CD4-positive, alpha-beta T cell (primary cell): ENCODE measurements around the gene IFT43. TPM values are rescaled to one million over a fixed set of nuclear protein-coding genes. Genes with fewer than 3 reads are reported as not detected.

Source experiments
- ATAC-seq: fragments of 200-7000 bp; cut with Tn5 transposase; one replicate; pipeline ENCODE4 v1.10.0; 2022; ENCODE audit warnings: mild to moderate bottlenecking; ENCODE audit not compliant: poor library complexity
- CTCF ChIA-PET: fragments of 350-600 bp; sonication (Branson Sonifier 250); formaldehyde crosslinking; loops from one replicate; lab custom pipeline; 2021; ENCODE audit warnings: antibody characterized with exemption, inconsistent platforms; lab: Charles Lee
- POLR2A ChIA-PET: fragments of 350-600 bp; sonication (Branson Sonifier 250); formaldehyde crosslinking; loops from one replicate; lab custom pipeline; 2021; ENCODE audit warnings: antibody characterized with exemption, inconsistent platforms; lab: Charles Lee
- DNase-seq, 14 experiments: peaks; one replicate each; pipeline ENCODE4 v3.0.0-alpha.2; 2013 to 2020; ENCODE audit warnings: mixed read lengths in 2 of 14
- H3K27ac ChIP-seq, 2 donors: one replicate each; pipeline versions ENCODE4 v1.5.1 to v1.7.0; 2013; ENCODE audit warnings: low read length in 2 of 2, low read depth in 1 of 2, mild to moderate bottlenecking in 1 of 2
- H3K27me3 ChIP-seq, 2 experiments: 1 replicate in 1 of 2; 2 replicates in 1 of 2; pipeline versions ENCODE4 v1.6.1 to v1.7.0; 2013; ENCODE audit warnings: low read length in 2 of 2, control low read depth in 1 of 2, mild to moderate bottlenecking in 1 of 2, moderate library complexity in 1 of 2; ENCODE audit not compliant: insufficient read depth in 2 of 2, control insufficient read depth in 1 of 2
- H3K36me3 ChIP-seq: one replicate; pipeline ENCODE4 v1.6.1; 2013; ENCODE audit warnings: low read length, control low read depth; ENCODE audit not compliant: insufficient read depth
- H3K4me1 ChIP-seq: one replicate; pipeline ENCODE4 v1.6.1; 2013; ENCODE audit warnings: low read length, control low read depth; ENCODE audit not compliant: insufficient read depth
- H3K4me3 ChIP-seq: one replicate; pipeline ENCODE4 v1.5.1; 2013; ENCODE audit warnings: mild to moderate bottlenecking, low read length, moderate library complexity
- H3K9me3 ChIP-seq, 2 experiments: 1 replicate in 1 of 2; 2 replicates in 1 of 2; pipeline versions ENCODE4 v1.6.1 to v1.7.0; 2013; ENCODE audit warnings: low read length in 2 of 2, mild to moderate bottlenecking in 2 of 2, control low read depth in 1 of 2, moderate library complexity in 1 of 2; ENCODE audit not compliant: control insufficient read depth in 1 of 2, insufficient read depth in 1 of 2
- H3K27ac Mint-ChIP-seq: one replicate; pipeline ENCODE4 v1.8.0; 2020; ENCODE audit warnings: mixed read lengths
- H3K27me3 Mint-ChIP-seq: one replicate; pipeline ENCODE4 v1.8.0; 2021; ENCODE audit warnings: mixed read lengths
- H3K36me3 Mint-ChIP-seq: one replicate; pipeline ENCODE4 v1.8.0; 2021; ENCODE audit warnings: low read depth, mixed read lengths
- H3K4me1 Mint-ChIP-seq: one replicate; pipeline ENCODE4 v1.8.0; 2021; ENCODE audit warnings: low read depth, mixed read lengths
- H3K4me3 Mint-ChIP-seq: one replicate; pipeline ENCODE4 v1.8.0; 2020; ENCODE audit warnings: mild to moderate bottlenecking, mixed read lengths
- H3K9me3 Mint-ChIP-seq: one replicate; pipeline ENCODE4 v1.8.0; 2020; ENCODE audit warnings: mixed read lengths
- CTCF ChIP-seq: fragments of 200-600 bp; IDR thresholded peaks from one replicate; pipeline ENCODE4 v1.8.0; 2022; ENCODE audit warnings: antibody characterized with exemption, mild to moderate bottlenecking
- intact Hi-C, 2 experiments: fragments of 100-400 bp; cut with DNase I in 1 of 2; cut with micrococcal nuclease in 1 of 2; formaldehyde crosslinking; loops; one replicate each; pipeline versions ENCODE4 v1.15.1 to v1.9.0; 2023 to 2025; cut with DNase I, micrococcal nuclease
- total RNA-seq, 174 experiments: library from RNA in 2 of 174; stranded (reverse) in 2 of 174; gene quantifications; one replicate each; pipeline ENCODE4 v1.2.3 and lab custom pipeline; 2021 to 2026

Gene IFT43
- total RNA-seq, 2 experiments from 2014 or later = 10.0 to 11.1 TPM

- no peaks in the 10 kb centered on the region for H3K4me1 ChIP-seq
- intact Hi-C loops = loop anchor here (1.0 kb wide), 3 partner anchors 301 to 597 kb away; no protein-coding TSS in a partner anchor
- no peaks in the 10 kb centered on the region for H3K36me3 Mint-ChIP-seq
- H3K9me3 ChIP-seq = no peaks in the 10 kb centered on the region
- peak; percentile 86 for TF ChIP-seq CTCF
- H3K27ac ChIP-seq = no peak overlapping the region
- no peaks in the 10 kb centered on the region for H3K36me3 ChIP-seq
- CTCF ChIA-PET = interaction anchor here (0.6 to 2.0 kb wide), 9 partner anchors 107 to 734 kb away, joined by 3 to 16 read pairs (median 6); no protein-coding TSS in a partner anchor
- H3K4me3 ChIP-seq = no peak overlapping the region
- peak; percentile 13 to 74 (median 40) for DNase-seq
- no peaks in the 10 kb centered on the region for H3K4me1 Mint-ChIP-seq
- H3K4me3 Mint-ChIP-seq = no peak overlapping the region
- no peaks in the 10 kb centered on the region for H3K9me3 Mint-ChIP-seq
- no peaks in the 10 kb centered on the region for H3K27me3 Mint-ChIP-seq
- H3K27ac Mint-ChIP-seq = no peak overlapping the region
- POLR2A ChIA-PET = interaction anchor here (1.0 kb wide), 1 partner anchor 68 kb away, joined by 3 read pairs; no protein-coding TSS in a partner anchor
- peak; percentile 51 for ATAC-seq
- no peaks in the 10 kb centered on the region for H3K27me3 ChIP-seq
Observed at GRCh38 chr14:76050797-76051392, 65.3 kb downstream of the IFT43 start.

GRCh38 chr14:76051717-76052465 lies 66.3 kb downstream of the IFT43 start:
- no peak for DNase-seq
- Mint-ChIP-seq H3K27ac (no peak overlapping the region), H3K27me3 (no peaks in the 10 kb centered on the region), H3K4me3 (no peak overlapping the region), H3K4me1 (no peaks in the 10 kb centered on the region), H3K36me3 (no peaks in the 10 kb centered on the region), H3K9me3 (no peaks in the 10 kb centered on the region)
- no peaks in the 10 kb centered on the region for H3K9me3 ChIP-seq
- H3K36me3 ChIP-seq = no peaks in the 10 kb centered on the region
- H3K27ac ChIP-seq = no peak overlapping the region
- no peaks in the 10 kb centered on the region for H3K4me1 ChIP-seq
- intact Hi-C loops = loop anchor here (1.0 kb wide), 2 partner anchors 300 to 595 kb away; no protein-coding TSS in a partner anchor
- no peak overlapping the region for H3K4me3 ChIP-seq
- POLR2A ChIA-PET = no interaction called here
- CTCF ChIA-PET = interaction anchor here (1.4 to 2.0 kb wide), 5 partner anchors 129 to 733 kb away, joined by 5 to 16 read pairs (median 6); no protein-coding TSS in a partner anchor
- no peak for ATAC-seq
- no peaks in the 10 kb centered on the region for H3K27me3 ChIP-seq
- no peak for TF ChIP-seq CTCF

GRCh38 chr14:76053572-76054355 lies 68.2 kb downstream of the IFT43 start:
- no peaks in the 10 kb centered on the region for H3K36me3 ChIP-seq
- no peaks in the 10 kb centered on the region for H3K4me1 ChIP-seq
- H3K9me3 ChIP-seq = no peaks in the 10 kb centered on the region
- ATAC-seq (no peak), DNase-seq (no peak)
- no peaks in the 10 kb centered on the region for H3K27me3 ChIP-seq
- no peak overlapping the region for H3K27ac Mint-ChIP-seq
- H3K36me3 Mint-ChIP-seq = peaks cover 7% of the 10 kb centered on the region
- no peak for TF ChIP-seq CTCF
- H3K4me1 Mint-ChIP-seq = no peaks in the 10 kb centered on the region
- intact Hi-C loops = no loop called here
- no peak overlapping the region for H3K4me3 ChIP-seq
- no peaks in the 10 kb centered on the region for H3K9me3 Mint-ChIP-seq
- H3K27ac ChIP-seq = no peak overlapping the region
- ChIA-PET CTCF (no interaction called here), POLR2A (no interaction called here)
- no peak overlapping the region for H3K4me3 Mint-ChIP-seq
- H3K27me3 Mint-ChIP-seq = no peaks in the 10 kb centered on the region
